GM12878 (cell line): ENCODE measurements around the gene GP5. TPM values are rescaled to one million over a fixed set of nuclear protein-coding genes. Genes with fewer than 3 reads are reported as not detected.

Experiments
- ATAC-seq: fragments of 200-7000 bp; cut with Tn5 transposase; 3 replicates; pipeline ENCODE4 v1.9.1; 2020; ENCODE audit warnings: mild to moderate bottlenecking, moderate library complexity
- BruUV-seq: library from RNA; stranded (reverse); fragments of 400-500 nt; replicated peaks from 2 replicates; lab custom pipeline; 2021; lab: Mats Ljungman, UMichigan
- CTCF ChIA-PET: fragments of 300-600 bp; sonication (Branson Sonifier 250); formaldehyde crosslinking; extraction: SDS; loops from one replicate; lab custom pipeline; 2021; ENCODE audit warnings: inconsistent platforms; lab: Yijun Ruan, JAX
- POLR2A ChIA-PET: fragments of 350-600 bp; formaldehyde crosslinking; extraction: SDS; loops from one replicate; lab custom pipeline; 2021; ENCODE audit warnings: inconsistent platforms; lab: Charles Lee
- RAD21 ChIA-PET: fragments of 300-600 bp; sonication (Branson Sonifier 250); formaldehyde crosslinking; loops from one replicate; lab custom pipeline; 2023; ENCODE audit warnings: antibody characterized with exemption; ENCODE audit not compliant: unreplicated experiment; lab: Charles Lee
- SMC1A ChIA-PET: fragments of 300-600 bp; sonication (Branson Sonifier 250); formaldehyde crosslinking; loops from one replicate; lab custom pipeline; 2023; ENCODE audit not compliant: unreplicated experiment, uncharacterized antibody; lab: Charles Lee
- DNase-seq: peaks from one replicate; pipeline ENCODE4 v3.0.0-alpha.2; 2011; ENCODE audit warnings: low read depth, low spot score
- FAIRE-seq: peaks from 3 replicates; lab custom pipeline; 2011; peaks lifted over from hg19 to GRCh38; lab: Jason Lieb, UNC
- H2AFZ ChIP-seq: 2 replicates; pipeline ENCODE4 v1.6.0; 2011; ENCODE audit warnings: low read depth, low read length, control low read depth; ENCODE audit not compliant: control insufficient read depth
- H3K27ac ChIP-seq: 2 replicates; pipeline ENCODE4 v1.5.1; 2011; ENCODE audit warnings: control low read depth; ENCODE audit not compliant: control insufficient read depth, insufficient read depth
- H3K27me3 ChIP-seq, 2 experiments: replicated peaks in 1 of 2; 2 replicates each; pipeline versions ENCODE4 v1.6.0 to v1.6.1; 2011; ENCODE audit warnings: low read length in 1 of 2; ENCODE audit not compliant: control insufficient read depth in 2 of 2, insufficient read depth in 2 of 2
- H3K36me3 ChIP-seq, 2 experiments: 2 replicates each; pipeline ENCODE4 v1.5.1; 2011; ENCODE audit warnings: low read length in 1 of 2; ENCODE audit not compliant: control insufficient read depth in 2 of 2, insufficient read depth in 2 of 2
- H3K4me1 ChIP-seq: 2 replicates; pipeline ENCODE4 v1.6.1; 2011; ENCODE audit warnings: mild to moderate bottlenecking, low read length, moderate library complexity, mixed read lengths; ENCODE audit not compliant: control insufficient read depth, insufficient read depth
- H3K4me2 ChIP-seq: 2 replicates; pipeline ENCODE4 v1.6.0; 2011; ENCODE audit warnings: control low read depth; ENCODE audit not compliant: control insufficient read depth, insufficient read depth
- H3K4me3 ChIP-seq: fragments of 200-600 bp; sonication (generic); 2 replicates; pipeline ENCODE4 v1.5.1; 2016
- H3K79me2 ChIP-seq: 2 replicates; pipeline ENCODE4 v1.6.0; 2011; ENCODE audit warnings: low read length; ENCODE audit not compliant: control insufficient read depth, insufficient read depth
- H3K9ac ChIP-seq: 2 replicates; pipeline ENCODE4 v1.8.0; 2011; ENCODE audit warnings: low read length, control low read depth, mixed read lengths; ENCODE audit not compliant: control insufficient read depth, insufficient read depth
- H3K9me3 ChIP-seq: replicated peaks from 3 replicates; pipeline ENCODE4 v1.5.1; 2011; ENCODE audit warnings: mild to moderate bottlenecking, low read length; ENCODE audit not compliant: control insufficient read depth, insufficient read depth
- H4K20me1 ChIP-seq: 2 replicates; pipeline ENCODE4 v1.6.0; 2011; ENCODE audit not compliant: control insufficient read depth, insufficient read depth
- BHLHE40 ChIP-seq, 2 experiments: fragments of 450-650 bp in 1 of 2; IDR thresholded peaks; 2 replicates each; pipeline ENCODE4 v1.6.1; 2011 to 2017; ENCODE audit warnings: low read depth in 2 of 2, borderline replicate concordance in 1 of 2, improper control_type of control experiment in 1 of 2, low read length in 1 of 2, mild to moderate bottlenecking in 1 of 2
- CHD1 ChIP-seq: IDR thresholded peaks from 2 replicates; pipeline ENCODE4 v1.6.1; 2012; ENCODE audit warnings: low read depth, low read length, improper control_type of control experiment
- CHD2 ChIP-seq: IDR thresholded peaks from 2 replicates; pipeline ENCODE4 v1.6.1; 2011; ENCODE audit warnings: low read depth, low read length, improper control_type of control experiment, borderline replicate concordance
- GABPA ChIP-seq: IDR thresholded peaks from 2 replicates; pipeline ENCODE4 v1.6.1; 2014; ENCODE audit warnings: antibody characterized with exemption, low read depth, mild to moderate bottlenecking, inconsistent platforms
- LARP7 ChIP-seq: fragments of 450-650 bp; IDR thresholded peaks from 2 replicates; pipeline ENCODE4 v1.6.1; 2017; ENCODE audit warnings: mild to moderate bottlenecking
- NKRF ChIP-seq: fragments of 450-650 bp; conservative IDR thresholded peaks from 2 replicates; pipeline ENCODE4 v1.6.1; 2017; ENCODE audit warnings: mild to moderate bottlenecking, moderate library complexity
- NRF1 ChIP-seq: conservative IDR thresholded peaks from 2 replicates; pipeline ENCODE4 v1.6.1; 2011; ENCODE audit warnings: mild to moderate bottlenecking, low read depth, low read length, improper control_type of control experiment
- POLR2AphosphoS5 ChIP-seq: IDR thresholded peaks from 2 replicates; pipeline ENCODE4 v1.6.1; 2011; ENCODE audit warnings: mild to moderate bottlenecking, low read length, inconsistent platforms
- RUNX3 ChIP-seq: IDR thresholded peaks from 2 replicates; pipeline ENCODE4 v1.6.1; 2012; ENCODE audit warnings: low read length, inconsistent platforms
- SMAD1 ChIP-seq: fragments of 450-650 bp; IDR thresholded peaks from 2 replicates; pipeline ENCODE4 v1.6.1; 2018; ENCODE audit warnings: mild to moderate bottlenecking, low read depth; ENCODE audit not compliant: partially characterized antibody
- SMC3 ChIP-seq: IDR thresholded peaks from 2 replicates; pipeline ENCODE4 v1.6.1; 2011; ENCODE audit warnings: low read length, improper control_type of control experiment, borderline replicate concordance
- SREBF2 ChIP-seq: IDR thresholded peaks from 2 replicates; pipeline ENCODE4 v1.6.1; 2012; ENCODE audit warnings: mild to moderate bottlenecking, low read length
- TAF1 ChIP-seq: IDR thresholded peaks from 2 replicates; pipeline ENCODE4 v1.6.1; 2011; ENCODE audit warnings: mild to moderate bottlenecking, low read depth, low read length, borderline replicate concordance
- TCF12 ChIP-seq: IDR thresholded peaks from 2 replicates; pipeline ENCODE4 v1.6.1; 2011; ENCODE audit warnings: low read depth, mild to moderate bottlenecking, low read length
- TCF7 ChIP-seq: IDR thresholded peaks from 2 replicates; pipeline ENCODE4 v1.6.1; 2014; ENCODE audit warnings: antibody characterized with exemption, borderline replicate concordance
- WRNIP1 ChIP-seq: IDR thresholded peaks from 2 replicates; pipeline ENCODE4 v1.6.1; 2011; ENCODE audit warnings: low read depth, low read length, improper control_type of control experiment, borderline replicate concordance
- ZBTB40 ChIP-seq: fragments of 450-650 bp; IDR thresholded peaks from 2 replicates; pipeline ENCODE4 v1.6.1; 2016; ENCODE audit warnings: mild to moderate bottlenecking, moderate library complexity, borderline replicate concordance
- in situ Hi-C: fragments of 300-500 bp; cut with MboI; formaldehyde crosslinking; loops from 9 replicates; pipeline ENCODE4 v1.14.3; 2018; ENCODE audit warnings: mixed read lengths
- intact Hi-C: fragments of 100-400 bp; cut with micrococcal nuclease; formaldehyde crosslinking; loops from one replicate; pipeline ENCODE4 v1.14.2; 2022; ENCODE audit not compliant: unreplicated experiment
- polyA plus RNA-seq, 11 experiments: library from polyadenylated mRNA; depleted of rRNA in 4 of 11; unstranded in 6 of 11; stranded (reverse) in 5 of 11; fragments of >200 nt; fragmentation: Nextera tagmentation in 4 of 11; fragmentation: Illumina TruSeq in 1 of 11; extraction: Ambion mirVana in 4 of 11; extraction: Trizol in 1 of 11; gene quantifications; 1 replicate in 1 of 11; 2 replicates in 10 of 11; pipeline versions ENCODE4 v1.2.1 to v1.2.3, GENCODE V29; 2011 to 2016; ENCODE audit warnings: inconsistent platforms in 2 of 11, missing spikeins in 2 of 11, low read depth in 1 of 11
- total RNA-seq, 4 experiments: library from RNA; depleted of rRNA in 3 of 4; stranded (reverse); fragments of >200 nt in 3 of 4; fragmentation: Illumina TruSeq in 1 of 4; extraction: Trizol in 1 of 4; gene quantifications; 2 replicates each; pipeline versions ENCODE4 v1.2.1 to v1.2.3, GENCODE V29; 2013 to 2021
- TF ChIP-seq, protein P1 (sequence below): fragments of 450-650 bp; IDR thresholded peaks from 2 replicates; pipeline ENCODE4 v1.6.1; 2017; ENCODE audit warnings: antibody characterized with exemption, mild to moderate bottlenecking, moderate library complexity

GP5 gene
- total and polyA plus RNA-seq, 10 of the 15 experiments (the other 5 are each of a cell fraction or from before 2014, with no cell fraction given) = not detected

DNA sequence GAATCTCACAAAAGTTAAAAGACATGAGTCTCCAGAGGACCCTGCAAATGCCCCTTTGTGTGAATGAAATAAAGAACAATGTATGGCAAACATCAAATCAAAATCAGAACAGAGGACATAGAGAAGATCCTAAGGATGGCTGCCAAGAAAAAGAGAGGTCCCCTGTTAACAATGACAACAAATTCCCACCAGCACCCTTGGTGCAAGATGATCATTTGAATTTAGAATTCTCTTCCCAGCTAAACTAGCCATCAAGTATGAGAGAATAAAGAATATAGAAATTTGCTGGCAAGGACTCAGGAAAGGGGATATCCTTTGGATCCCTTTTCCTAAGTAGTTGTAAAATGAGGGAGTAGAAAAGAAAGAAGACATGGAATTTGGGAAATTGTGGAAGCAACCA lies 8.2 kb downstream of the GP5 start:
- ChIA-PET CTCF (interaction anchor here (0.6 to 1.5 kb wide), 2 partner anchors 13 to 44 kb away, joined by 3 read pairs; no protein-coding TSS in a partner anchor), RAD21 (no interaction called here), SMC1A (no interaction called here), POLR2A (no interaction called here)
- H2AFZ ChIP-seq = no peak overlapping the region
- DNase-seq (no peak), FAIRE-seq (no peak), ATAC-seq (no peak)
- no peaks in the 10 kb centered on the region; a peak in 3 of 4 replicates for H3K27me3 ChIP-seq
- intact Hi-C loops (no loop called here), in situ Hi-C loops (no loop called here)
- no peaks in the 10 kb centered on the region for H3K4me1 ChIP-seq
- H3K79me2 ChIP-seq = no peaks in the 10 kb centered on the region
- no peak overlapping the region for H3K4me3 ChIP-seq
- peaks cover 2% of the 10 kb centered on the region; the same call in 1 of the 3 replicates for H3K9me3 ChIP-seq
- H3K36me3 ChIP-seq = no peaks in the 10 kb centered on the region
- H3K9ac ChIP-seq = no peak overlapping the region
- TF ChIP-seq, protein P1, sequence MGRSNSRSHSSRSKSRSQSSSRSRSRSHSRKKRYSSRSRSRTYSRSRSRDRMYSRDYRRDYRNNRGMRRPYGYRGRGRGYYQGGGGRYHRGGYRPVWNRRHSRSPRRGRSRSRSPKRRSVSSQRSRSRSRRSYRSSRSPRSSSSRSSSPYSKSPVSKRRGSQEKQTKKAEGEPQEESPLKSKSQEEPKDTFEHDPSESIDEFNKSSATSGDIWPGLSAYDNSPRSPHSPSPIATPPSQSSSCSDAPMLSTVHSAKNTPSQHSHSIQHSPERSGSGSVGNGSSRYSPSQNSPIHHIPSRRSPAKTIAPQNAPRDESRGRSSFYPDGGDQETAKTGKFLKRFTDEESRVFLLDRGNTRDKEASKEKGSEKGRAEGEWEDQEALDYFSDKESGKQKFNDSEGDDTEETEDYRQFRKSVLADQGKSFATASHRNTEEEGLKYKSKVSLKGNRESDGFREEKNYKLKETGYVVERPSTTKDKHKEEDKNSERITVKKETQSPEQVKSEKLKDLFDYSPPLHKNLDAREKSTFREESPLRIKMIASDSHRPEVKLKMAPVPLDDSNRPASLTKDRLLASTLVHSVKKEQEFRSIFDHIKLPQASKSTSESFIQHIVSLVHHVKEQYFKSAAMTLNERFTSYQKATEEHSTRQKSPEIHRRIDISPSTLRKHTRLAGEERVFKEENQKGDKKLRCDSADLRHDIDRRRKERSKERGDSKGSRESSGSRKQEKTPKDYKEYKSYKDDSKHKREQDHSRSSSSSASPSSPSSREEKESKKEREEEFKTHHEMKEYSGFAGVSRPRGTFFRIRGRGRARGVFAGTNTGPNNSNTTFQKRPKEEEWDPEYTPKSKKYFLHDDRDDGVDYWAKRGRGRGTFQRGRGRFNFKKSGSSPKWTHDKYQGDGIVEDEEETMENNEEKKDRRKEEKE = no peak
- TF ChIP-seq NRF1 (no peak), SMAD1 (no peak), POLR2AphosphoS5 (no peak), TCF12 (no peak), NKRF (no peak), TCF7 (no peak), GABPA (no peak), BHLHE40 (IDR thresholded peaks at IDR 0.05; ENCODE audit: borderline replicate concordance in 1 of 2, low read depth in 2 of 2, low read length in 1 of 2) (no peak), SREBF2 (no peak), ZBTB40 (no peak), CHD1 (no peak), SMC3 (no peak), TAF1 (no peak), WRNIP1 (no peak), CHD2 (no peak), RUNX3 (no peak), LARP7 (no peak)
- H4K20me1 ChIP-seq = no peaks in the 10 kb centered on the region
- no TSS peak for BruUV-seq
- no peak overlapping the region for H3K4me2 ChIP-seq
- no peak overlapping the region for H3K27ac ChIP-seq
